H9 (cell line): ENCODE data around the gene ARL14EPL. TPM values are rescaled to one million over a fixed set of nuclear protein-coding genes. Genes with fewer than 3 reads are reported as not detected.

Source experiments
- DNase-seq: peaks from one replicate; pipeline ENCODE4 v3.0.0-alpha.2; 2017
- H2AFZ ChIP-seq: one replicate; pipeline ENCODE4 v1.6.1; 2013; ENCODE audit warnings: mild to moderate bottlenecking, low read length, control low read depth, moderate library complexity
- H2AK5ac ChIP-seq: 2 replicates; pipeline ENCODE4 v1.6.1; 2013; ENCODE audit warnings: low read length, control low read depth, mixed read lengths; ENCODE audit not compliant: insufficient read length
- H2BK120ac ChIP-seq: one replicate; pipeline ENCODE4 v1.6.1; 2013; ENCODE audit warnings: low read depth, mild to moderate bottlenecking, low read length, control low read depth, inconsistent platforms; ENCODE audit not compliant: poor library complexity, severe bottlenecking
- H2BK12ac ChIP-seq: 2 replicates; pipeline ENCODE4 v1.6.1; 2013; ENCODE audit warnings: low read length, control low read depth, mixed read lengths, low read depth; ENCODE audit not compliant: insufficient read length
- H2BK15ac ChIP-seq: 2 replicates; pipeline ENCODE4 v1.6.1; 2013; ENCODE audit warnings: low read depth, low read length, control low read depth
- H2BK20ac ChIP-seq: one replicate; pipeline ENCODE4 v1.6.1; 2013; ENCODE audit warnings: low read depth, mild to moderate bottlenecking, low read length, control low read depth, inconsistent platforms; ENCODE audit not compliant: poor library complexity, severe bottlenecking
- H2BK5ac ChIP-seq: 2 replicates; pipeline ENCODE4 v1.6.1; 2013; ENCODE audit warnings: low read length, control low read depth, mixed read lengths; ENCODE audit not compliant: insufficient read length
- H3K14ac ChIP-seq: 2 replicates; pipeline ENCODE4 v1.6.1; 2013; ENCODE audit warnings: low read length, control low read depth; ENCODE audit not compliant: insufficient read depth
- H3K18ac ChIP-seq: 2 replicates; pipeline ENCODE4 v1.6.1; 2013; ENCODE audit warnings: low read depth, mild to moderate bottlenecking, mixed read lengths, low read length, control low read depth; ENCODE audit not compliant: insufficient read length
- H3K23ac ChIP-seq: 2 replicates; pipeline ENCODE4 v1.6.1; 2013; ENCODE audit warnings: low read length, control low read depth, mixed read lengths, low read depth; ENCODE audit not compliant: insufficient read length
- H3K23me2 ChIP-seq: 2 replicates; pipeline ENCODE4 v1.6.1; 2013; ENCODE audit warnings: low read depth, mild to moderate bottlenecking, mixed read lengths, low read length, control low read depth; ENCODE audit not compliant: insufficient read length, poor library complexity, severe bottlenecking
- H3K27ac ChIP-seq: 2 replicates; pipeline ENCODE4 v1.5.1; 2013; ENCODE audit warnings: low read length, control low read depth, mixed read lengths, low read depth; ENCODE audit not compliant: insufficient read length
- H3K27me3 ChIP-seq: 2 replicates; pipeline ENCODE4 v1.6.1; 2013; ENCODE audit warnings: low read length, control low read depth, inconsistent platforms; ENCODE audit not compliant: insufficient read depth
- H3K4ac ChIP-seq: 2 replicates; pipeline ENCODE4 v1.6.1; 2013; ENCODE audit warnings: low read depth, mild to moderate bottlenecking, control low read depth, inconsistent platforms, low read length, moderate library complexity
- H3K4me1 ChIP-seq: 2 replicates; pipeline ENCODE4 v1.6.1; 2013; ENCODE audit warnings: low read length, control low read depth, inconsistent platforms; ENCODE audit not compliant: insufficient read depth
- H3K4me2 ChIP-seq: 2 replicates; pipeline ENCODE4 v1.6.1; 2013; ENCODE audit warnings: low read length, control low read depth, mixed read lengths; ENCODE audit not compliant: insufficient read length, insufficient read depth
- H3K56ac ChIP-seq: 2 replicates; pipeline ENCODE4 v1.6.1; 2013; ENCODE audit warnings: low read depth, mild to moderate bottlenecking, mixed read lengths, low read length, control low read depth; ENCODE audit not compliant: insufficient read length
- H3K79me1 ChIP-seq: 2 replicates; pipeline ENCODE4 v1.6.1; 2013; ENCODE audit warnings: low read depth, mild to moderate bottlenecking, moderate library complexity, low read length, control low read depth, inconsistent platforms; ENCODE audit not compliant: insufficient read depth, poor library complexity, severe bottlenecking
- H3K79me2 ChIP-seq: 2 replicates; pipeline ENCODE4 v1.6.1; 2013; ENCODE audit warnings: low read length, control low read depth, inconsistent platforms; ENCODE audit not compliant: insufficient read depth
- H3K9ac ChIP-seq: 2 replicates; pipeline ENCODE4 v1.6.1; 2013; ENCODE audit warnings: low read length, control low read depth, mixed read lengths; ENCODE audit not compliant: insufficient read length; ENCODE audit errors: extremely low read depth
- H3K9me3 ChIP-seq: one replicate; pipeline ENCODE4 v1.6.1; 2013; ENCODE audit warnings: low read depth, low read length, inconsistent platforms; ENCODE audit not compliant: control insufficient read depth
- H3T11ph ChIP-seq: one replicate; pipeline ENCODE4 v1.6.1; 2013; ENCODE audit warnings: mild to moderate bottlenecking, low read length, control low read depth, inconsistent platforms
- H4K20me1 ChIP-seq: one replicate; pipeline ENCODE4 v1.6.1; 2013; ENCODE audit not compliant: control insufficient read depth, insufficient read length, insufficient read depth
- H4K5ac ChIP-seq: 2 replicates; pipeline ENCODE4 v1.6.1; 2013; ENCODE audit warnings: low read depth, mild to moderate bottlenecking, mixed read lengths, low read length, control low read depth; ENCODE audit not compliant: insufficient read length
- H4K8ac ChIP-seq: replicated peaks from 2 replicates; pipeline ENCODE4 v1.6.1; 2013; ENCODE audit warnings: low read length, control low read depth, mixed read lengths, low read depth; ENCODE audit not compliant: insufficient read length
- H4K91ac ChIP-seq: 2 replicates; pipeline ENCODE4 v1.6.1; 2013; ENCODE audit warnings: low read depth, mild to moderate bottlenecking, moderate library complexity, mixed read lengths, low read length, control low read depth; ENCODE audit not compliant: insufficient read length
- H3K27ac Mint-ChIP-seq, 3 experiments: 2 replicates in 2 of 3; 3 replicates in 1 of 3; pipeline ENCODE4 v1.8.0; 2020 to 2021; ENCODE audit warnings: mixed read lengths in 3 of 3, mild to moderate bottlenecking in 1 of 3, moderate library complexity in 1 of 3
- H3K27me3 Mint-ChIP-seq: 2 replicates; pipeline ENCODE4 v1.8.0; 2021; ENCODE audit warnings: low read depth, mild to moderate bottlenecking, moderate library complexity, mixed read lengths
- H3K36me3 Mint-ChIP-seq, 3 experiments: 2 replicates in 2 of 3; 3 replicates in 1 of 3; pipeline ENCODE4 v1.8.0; 2020 to 2021; ENCODE audit warnings: low read depth in 3 of 3, mixed read lengths in 3 of 3; ENCODE audit not compliant: insufficient read depth in 1 of 3
- H3K4me1 Mint-ChIP-seq, 2 experiments: 2 replicates each; pipeline ENCODE4 v1.8.0; 2020; ENCODE audit warnings: mixed read lengths in 2 of 2
- H3K4me3 Mint-ChIP-seq, 2 experiments: 2 replicates in 1 of 2; 3 replicates in 1 of 2; pipeline ENCODE4 v1.8.0; 2020 to 2021; ENCODE audit warnings: mild to moderate bottlenecking in 2 of 2, mixed read lengths in 2 of 2, moderate library complexity in 1 of 2
- H3K9me3 Mint-ChIP-seq, 2 experiments: 2 replicates in 1 of 2; 3 replicates in 1 of 2; pipeline ENCODE4 v1.8.0; 2020; ENCODE audit warnings: mild to moderate bottlenecking in 2 of 2, mixed read lengths in 2 of 2, moderate library complexity in 1 of 2
- WGBS: extraction: QIAGEN DNeasy Blood & Tissue Kit; methylation state at CpG from one replicate; pipeline ENCODE4 v1.1.7; 2013; ENCODE audit warnings: missing lambda C conversion rate, low lambda C conversion rate, mixed read lengths; ENCODE audit not compliant: insufficient read length; ENCODE audit errors: extremely low coverage; 5-methylcytosine and 5-hydroxymethylcytosine counted together
- total RNA-seq: library from RNA; stranded (reverse); gene quantifications from 2 replicates; pipeline ENCODE4 v1.2.1, GENCODE V29; 2021
- TF ChIP-seq, protein P1 (sequence below): fragments of 200-600 bp; sonication (generic); conservative IDR thresholded peaks from 3 replicates; pipeline ENCODE4 v1.8.0; 2021; ENCODE audit warnings: antibody characterized with exemption, mild to moderate bottlenecking

The ARL14EPL gene
- total RNA-seq, 1 experiment from 2014 or later = not detected

- no peak for DNase-seq
- Histone ChIP-seq H3K23ac (no peak overlapping the region), H3K4me1 (peaks cover 2% of the 10 kb centered on the region; the same call in 1 of the 2 replicates), H4K20me1 (no peaks in the 10 kb centered on the region), H3K14ac (no peak overlapping the region), H3K56ac (no peak overlapping the region), H4K8ac (no peak overlapping the region), H3K23me2 (no peaks in the 10 kb centered on the region), H3K4ac (no peak overlapping the region), H3K9me3 (no peaks in the 10 kb centered on the region), H3K79me1 (no peaks in the 10 kb centered on the region), H2BK5ac (no peak overlapping the region), H2BK20ac (no peak overlapping the region), H3K9ac (no peak overlapping the region), H3K79me2 (no peaks in the 10 kb centered on the region), H4K5ac (no peak overlapping the region), H4K91ac (no peak overlapping the region), H2BK15ac (no peak overlapping the region), H2AFZ (no peak overlapping the region), H3K4me2 (no peak overlapping the region), H3K18ac (no peak overlapping the region), H2BK12ac (no peak overlapping the region), H2AK5ac (no peak overlapping the region), H2BK120ac (no peak overlapping the region), H3K27me3 (no peaks in the 10 kb centered on the region), H3T11ph (no peak overlapping the region), H3K27ac (no peak overlapping the region)
- H3K4me3 Mint-ChIP-seq = no peak overlapping the region
- peaks cover 0 to 7% of the 10 kb centered on the region in 2 experiments; a peak in 2 of 4 replicates for H3K4me1 Mint-ChIP-seq
- peaks cover 2% of the 10 kb centered on the region for H3K27me3 Mint-ChIP-seq
- H3K9me3 Mint-ChIP-seq = no peaks in the 10 kb centered on the region
- TF ChIP-seq, protein P1, sequence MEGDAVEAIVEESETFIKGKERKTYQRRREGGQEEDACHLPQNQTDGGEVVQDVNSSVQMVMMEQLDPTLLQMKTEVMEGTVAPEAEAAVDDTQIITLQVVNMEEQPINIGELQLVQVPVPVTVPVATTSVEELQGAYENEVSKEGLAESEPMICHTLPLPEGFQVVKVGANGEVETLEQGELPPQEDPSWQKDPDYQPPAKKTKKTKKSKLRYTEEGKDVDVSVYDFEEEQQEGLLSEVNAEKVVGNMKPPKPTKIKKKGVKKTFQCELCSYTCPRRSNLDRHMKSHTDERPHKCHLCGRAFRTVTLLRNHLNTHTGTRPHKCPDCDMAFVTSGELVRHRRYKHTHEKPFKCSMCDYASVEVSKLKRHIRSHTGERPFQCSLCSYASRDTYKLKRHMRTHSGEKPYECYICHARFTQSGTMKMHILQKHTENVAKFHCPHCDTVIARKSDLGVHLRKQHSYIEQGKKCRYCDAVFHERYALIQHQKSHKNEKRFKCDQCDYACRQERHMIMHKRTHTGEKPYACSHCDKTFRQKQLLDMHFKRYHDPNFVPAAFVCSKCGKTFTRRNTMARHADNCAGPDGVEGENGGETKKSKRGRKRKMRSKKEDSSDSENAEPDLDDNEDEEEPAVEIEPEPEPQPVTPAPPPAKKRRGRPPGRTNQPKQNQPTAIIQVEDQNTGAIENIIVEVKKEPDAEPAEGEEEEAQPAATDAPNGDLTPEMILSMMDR = no peak
- no peak overlapping the region for H3K27ac Mint-ChIP-seq
- no CpG with 5 or more reads among the region's 1 CpG for WGBS
- no peaks in the 10 kb centered on the region for H3K36me3 Mint-ChIP-seq
Observed at GRCh38 chr5:116071211-116071610, 38.9 kb downstream of the ARL14EPL start.
